HG03196 (cell line): ENCODE data around the gene FUT7.

Experiments used
- ATAC-seq: cut with Tn5 transposase; IDR thresholded peaks from one replicate; pipeline ENCODE4 v1.9.1; 2021; ENCODE audit not compliant: unreplicated experiment

FUT7 gene

GRCh38 chr9:136985853-136986252 is 46.0 kb downstream of the FUT7 start:
- no peak for ATAC-seq

GRCh38 chr9:136985027-136985602 is 46.8 kb downstream of the FUT7 start:
- no peak for ATAC-seq

GRCh38 chr9:136984464-136985026 is 47.3 kb downstream of the FUT7 start:
- ATAC-seq: no peak

GRCh38 chr9:136983656-136984314 is 48.1 kb downstream of the FUT7 start:
- ATAC-seq: no peak

GRCh38 chr9:136983167-136983566 is 48.7 kb downstream of the FUT7 start:
- ATAC-seq: no peak

- ATAC-seq: no peak
Measured at GRCh38 chr9:136982232-136983051, 49.4 kb downstream of the FUT7 start, which contains the start of gene LCNL1. Gene LCNL1 (plus strand): TSS chr9:136982993. CDS start chr9:136983587, 594 bp downstream.

GRCh38 chr9:136981588-136982231 is 50.2 kb downstream of the FUT7 start:
- ATAC-seq: no peak

GRCh38 chr9:136980669-136981478 is 51.0 kb downstream of the FUT7 start:
- ATAC-seq: no peak
